Muscle of leg (tissue), 11 donors: ENCODE measurements around the gene PCDHB13. TPM values are rescaled to one million over a fixed set of nuclear protein-coding genes. Genes with fewer than 3 reads are reported as not detected.

Experiments
- DNase-seq: peaks from one replicate; pipeline ENCODE4 v3.0.0; 2013
- H3K27ac ChIP-seq: one replicate; pipeline ENCODE4 v1.5.1; 2013; ENCODE audit warnings: mild to moderate bottlenecking, low read length, control low read depth
- H3K27me3 ChIP-seq: one replicate; pipeline ENCODE4 v1.6.1; 2013; ENCODE audit warnings: low read length; ENCODE audit not compliant: control insufficient read depth, insufficient read depth
- H3K36me3 ChIP-seq: one replicate; pipeline ENCODE4 v1.6.1; 2013; ENCODE audit warnings: low read length; ENCODE audit not compliant: control insufficient read depth, insufficient read depth
- H3K4me1 ChIP-seq: one replicate; pipeline ENCODE4 v1.6.1; 2013; ENCODE audit warnings: low read length; ENCODE audit not compliant: control insufficient read depth, insufficient read depth
- H3K4me3 ChIP-seq: one replicate; pipeline ENCODE4 v1.5.1; 2013; ENCODE audit warnings: low read length, control low read depth
- H3K9me3 ChIP-seq: replicated peaks from 2 replicates; pipeline ENCODE4 v1.6.1; 2013; ENCODE audit warnings: low read depth, low read length; ENCODE audit not compliant: control insufficient read depth
- WGBS: methylation state at CpG from one replicate; pipeline ENCODE4 v1.1.5; 2013; ENCODE audit warnings: missing lambda C conversion rate; ENCODE audit not compliant: insufficient coverage; 5-methylcytosine and 5-hydroxymethylcytosine counted together
- polyA plus RNA-seq, 8 donors: library from polyadenylated mRNA; unstranded; fragments of 120-200 nt; gene quantifications; one replicate each; pipeline versions ENCODE4 v1.2.1 to v1.2.3, GENCODE V29; 2013; ENCODE audit warnings: inconsistent platforms in 1 of 8, low replicate concordance in 1 of 8; ENCODE audit not compliant: insufficient read length in 8 of 8, insufficient read depth in 1 of 8
- total RNA-seq: library from RNA; stranded (reverse); fragments of 120-200 nt; gene quantifications from one replicate; pipeline ENCODE4 v1.2.4, GENCODE V29; 2013

PCDHB13 gene
- total and polyA plus RNA-seq, 9 donors: 1.6 to 4.5 (median 2.6) TPM

GRCh38 chr5:141258948-141259347, 45.2 kb downstream of the PCDHB13 start:
- Histone ChIP-seq H3K27ac (no peak overlapping the region), H3K4me1 (no peaks in the 10 kb centered on the region), H3K27me3 (no peaks in the 10 kb centered on the region), H3K36me3 (no peaks in the 10 kb centered on the region), H3K9me3 (peaks cover 61% of the 10 kb centered on the region), H3K4me3 (no peak overlapping the region)
- no peak for DNase-seq

- WGBS: 33% methylated on average over 1 of the region's 5 CpGs
- H3K36me3 ChIP-seq: no peaks in the 10 kb centered on the region
- DNase-seq: no peak
- H3K27me3 ChIP-seq: no peaks in the 10 kb centered on the region
- H3K4me3 ChIP-seq: no peak overlapping the region
- peaks cover 65% of the 10 kb centered on the region for H3K9me3 ChIP-seq
- H3K27ac ChIP-seq: no peak overlapping the region
- no peaks in the 10 kb centered on the region for H3K4me1 ChIP-seq
These were observed 46.9 kb downstream of the PCDHB13 start for GRCh38 chr5:141260458-141261237.

- Histone ChIP-seq H3K27ac (no peak overlapping the region), H3K9me3 (peaks cover 65% of the 10 kb centered on the region), H3K36me3 (no peaks in the 10 kb centered on the region), H3K27me3 (no peaks in the 10 kb centered on the region), H3K4me3 (no peak overlapping the region), H3K4me1 (no peaks in the 10 kb centered on the region)
- no CpG with 5 or more reads among the region's 1 CpG for WGBS
- no peak for DNase-seq
These were observed 47.5 kb downstream of the PCDHB13 start for GRCh38 chr5:141261238-141261546.

Other genes starting within 250 kb of the PCDHB13 start
Only the 30 nearest of the 37 such genes appear.
- gene PCDHB1, start 162.5 kb upstream of the PCDHB13 start, total RNA-seq: 0.13 TPM
- under 1 TPM; 0.05 to 0.27 (median 0.11) TPM for gene PCDHB1, start 162.5 kb upstream of the PCDHB13 start, polyA plus RNA-seq
- gene PCDHB2, start 119.3 kb upstream of the PCDHB13 start, total RNA-seq: 3.2 TPM
- gene PCDHB2, start 119.3 kb upstream of the PCDHB13 start, polyA plus RNA-seq: 1 to 10 TPM; 2.9 to 7.8 (median 3.9) TPM
- 1.8 TPM for gene PCDHB3, start 113.4 kb upstream of the PCDHB13 start, total RNA-seq
- gene PCDHB3, start 113.4 kb upstream of the PCDHB13 start, polyA plus RNA-seq: 1 to 10 TPM; 1.4 to 4.4 (median 1.8) TPM
- 1.8 TPM for gene PCDHB4, start 92.1 kb upstream of the PCDHB13 start, total RNA-seq
- gene PCDHB4, start 92.1 kb upstream of the PCDHB13 start, polyA plus RNA-seq: 1 to 10 TPM; 2.4 to 3.6 (median 2.7) TPM
- gene PCDHB5, start 78.7 kb upstream of the PCDHB13 start, total RNA-seq: 3.1 TPM
- 1 to 10 TPM; 2.7 to 4.6 (median 3.7) TPM for gene PCDHB5, start 78.7 kb upstream of the PCDHB13 start, polyA plus RNA-seq
- 0.80 TPM for gene PCDHB6, start 63.9 kb upstream of the PCDHB13 start, total RNA-seq
- 1 to 10 TPM; 1.5 to 2.4 (median 1.9) TPM for gene PCDHB6, start 63.9 kb upstream of the PCDHB13 start, polyA plus RNA-seq
- gene PCDHB7, start 41.3 kb upstream of the PCDHB13 start, total RNA-seq: 2.1 TPM
- gene PCDHB7, start 41.3 kb upstream of the PCDHB13 start, polyA plus RNA-seq: 1 to 10 TPM; 2.5 to 3.2 (median 2.8) TPM
- gene PCDHB8, start 36.1 kb upstream of the PCDHB13 start, total RNA-seq: 0.80 TPM
- 1 to 10 TPM in 6 of 8 donors, under 1 TPM in 2; 0.74 to 2.8 (median 1.8) TPM for gene PCDHB8, start 36.1 kb upstream of the PCDHB13 start, polyA plus RNA-seq
- 2.1 TPM for gene PCDHB16, start 31.5 kb upstream of the PCDHB13 start, total RNA-seq
- 1 to 10 TPM; 2.9 to 6.5 (median 4.7) TPM for gene PCDHB16, start 31.5 kb upstream of the PCDHB13 start, polyA plus RNA-seq
- 1.3 TPM for gene PCDHB9, start 26.8 kb upstream of the PCDHB13 start, total RNA-seq
- 1 to 10 TPM; 1.7 to 3.6 (median 2.7) TPM for gene PCDHB9, start 26.8 kb upstream of the PCDHB13 start, polyA plus RNA-seq
- gene PCDHB10, start 21.6 kb upstream of the PCDHB13 start, total RNA-seq: 2.1 TPM
- gene PCDHB10, start 21.6 kb upstream of the PCDHB13 start, polyA plus RNA-seq: 1 to 10 TPM; 4.1 to 5.1 (median 4.7) TPM
- gene PCDHB11, start 14.3 kb upstream of the PCDHB13 start, total RNA-seq: 4.3 TPM
- gene PCDHB11, start 14.3 kb upstream of the PCDHB13 start, polyA plus RNA-seq: 1 to 10 TPM; 1.9 to 4.1 (median 2.5) TPM
- gene PCDHB12, start 5.2 kb upstream of the PCDHB13 start, total RNA-seq: 2.4 TPM
- 1 to 10 TPM; 2.1 to 3.5 (median 2.6) TPM for gene PCDHB12, start 5.2 kb upstream of the PCDHB13 start, polyA plus RNA-seq
- 4.8 TPM for gene PCDHB14, start 9.4 kb downstream of the PCDHB13 start, total RNA-seq
- 1 to 10 TPM; 5.6 to 9.0 (median 6.7) TPM for gene PCDHB14, start 9.4 kb downstream of the PCDHB13 start, polyA plus RNA-seq
- gene PCDHB15, start 31.5 kb downstream of the PCDHB13 start, total RNA-seq: 4.3 TPM
- gene PCDHB15, start 31.5 kb downstream of the PCDHB13 start, polyA plus RNA-seq: 1 to 10 TPM; 5.3 to 8.6 (median 7.1) TPM
- 0.22 TPM for gene SLC25A2, start 90.1 kb downstream of the PCDHB13 start, total RNA-seq
- under 1 TPM in 1 of 8 donors, not detected in 7; 0.08 TPM for gene SLC25A2, start 90.1 kb downstream of the PCDHB13 start, polyA plus RNA-seq
- gene TAF7, start 106.9 kb downstream of the PCDHB13 start, total RNA-seq: 75.1 TPM
- gene TAF7, start 106.9 kb downstream of the PCDHB13 start, polyA plus RNA-seq: 100 to 1,000 TPM in 1 of 8 donors, 10 to 100 TPM in 7; 65.9 to 108 (median 83.4) TPM
- gene PCDHGA1, start 116.6 kb downstream of the PCDHB13 start, total RNA-seq: 0.44 TPM
- gene PCDHGA1, start 116.6 kb downstream of the PCDHB13 start, polyA plus RNA-seq: under 1 TPM; 0.49 to 0.86 (median 0.64) TPM
- gene PCDHGA2, start 124.8 kb downstream of the PCDHB13 start, total RNA-seq: 1.6 TPM
- gene PCDHGA2, start 124.8 kb downstream of the PCDHB13 start, polyA plus RNA-seq: 1 to 10 TPM; 1.6 to 2.8 (median 2.1) TPM
- gene PCDHGA3, start 129.9 kb downstream of the PCDHB13 start, total RNA-seq: 1.2 TPM
- 1 to 10 TPM in 4 of 8 donors, under 1 TPM in 4; 0.94 to 2.0 (median 1.0) TPM for gene PCDHGA3, start 129.9 kb downstream of the PCDHB13 start, polyA plus RNA-seq
- 1.3 TPM for gene PCDHGB1, start 136.2 kb downstream of the PCDHB13 start, total RNA-seq
- gene PCDHGB1, start 136.2 kb downstream of the PCDHB13 start, polyA plus RNA-seq: under 1 TPM; 0.43 to 0.90 (median 0.63) TPM
- gene PCDHGA4, start 141.1 kb downstream of the PCDHB13 start, total RNA-seq: 1.8 TPM
- 1 to 10 TPM in 7 of 8 donors, under 1 TPM in 1; 0.71 to 2.2 (median 1.3) TPM for gene PCDHGA4, start 141.1 kb downstream of the PCDHB13 start, polyA plus RNA-seq
- gene PCDHGB2, start 146.1 kb downstream of the PCDHB13 start, total RNA-seq: 1.5 TPM
- gene PCDHGB2, start 146.1 kb downstream of the PCDHB13 start, polyA plus RNA-seq: 1 to 10 TPM; 1.5 to 2.8 (median 1.9) TPM
- gene PCDHGA5, start 150.2 kb downstream of the PCDHB13 start, total RNA-seq: 2.3 TPM
- 1 to 10 TPM; 1.6 to 3.8 (median 2.3) TPM for gene PCDHGA5, start 150.2 kb downstream of the PCDHB13 start, polyA plus RNA-seq
- gene PCDHGB3, start 156.3 kb downstream of the PCDHB13 start, total RNA-seq: 1.7 TPM
- gene PCDHGB3, start 156.3 kb downstream of the PCDHB13 start, polyA plus RNA-seq: 1 to 10 TPM in 7 of 8 donors, under 1 TPM in 1; 0.70 to 2.0 (median 1.2) TPM
- gene PCDHGA6, start 160.0 kb downstream of the PCDHB13 start, total RNA-seq: 3.5 TPM
- 1 to 10 TPM; 2.2 to 4.4 (median 3.0) TPM for gene PCDHGA6, start 160.0 kb downstream of the PCDHB13 start, polyA plus RNA-seq
- gene PCDHGA7, start 168.8 kb downstream of the PCDHB13 start, total RNA-seq: 2.3 TPM
- gene PCDHGA7, start 168.8 kb downstream of the PCDHB13 start, polyA plus RNA-seq: 1 to 10 TPM; 1.2 to 2.4 (median 1.5) TPM
- gene PCDHGB4, start 173.8 kb downstream of the PCDHB13 start, total RNA-seq: 4.2 TPM
- 1 to 10 TPM; 1.7 to 3.6 (median 2.5) TPM for gene PCDHGB4, start 173.8 kb downstream of the PCDHB13 start, polyA plus RNA-seq
- gene PCDHGA8, start 178.7 kb downstream of the PCDHB13 start, total RNA-seq: 1.6 TPM
- gene PCDHGA8, start 178.7 kb downstream of the PCDHB13 start, polyA plus RNA-seq: under 1 TPM; 0.31 to 0.95 (median 0.61) TPM
- gene PCDHGB5, start 184.0 kb downstream of the PCDHB13 start, total RNA-seq: 4.3 TPM
- gene PCDHGB5, start 184.0 kb downstream of the PCDHB13 start, polyA plus RNA-seq: 1 to 10 TPM; 3.0 to 6.3 (median 4.5) TPM